CD4-positive, alpha-beta T cell (primary cell): Measurements from ENCODE around the gene DERL2. TPM values are rescaled to one million over a fixed set of nuclear protein-coding genes. Genes with fewer than 3 reads are reported as not detected.

ENCODE experiments used
- ATAC-seq: fragments of 200-7000 bp; cut with Tn5 transposase; one replicate; pipeline ENCODE4 v1.10.0; 2022; ENCODE audit warnings: mild to moderate bottlenecking; ENCODE audit not compliant: poor library complexity
- CTCF ChIA-PET: fragments of 350-600 bp; sonication (Branson Sonifier 250); formaldehyde crosslinking; loops from one replicate; lab custom pipeline; 2021; ENCODE audit warnings: antibody characterized with exemption, inconsistent platforms; lab: Charles Lee
- POLR2A ChIA-PET: fragments of 350-600 bp; sonication (Branson Sonifier 250); formaldehyde crosslinking; loops from one replicate; lab custom pipeline; 2021; ENCODE audit warnings: antibody characterized with exemption, inconsistent platforms; lab: Charles Lee
- DNase-seq, 14 experiments: peaks; one replicate each; pipeline ENCODE4 v3.0.0-alpha.2; 2013 to 2020; ENCODE audit warnings: mixed read lengths in 2 of 14
- H3K27ac ChIP-seq, 2 donors: one replicate each; pipeline versions ENCODE4 v1.5.1 to v1.7.0; 2013; ENCODE audit warnings: low read length in 2 of 2, low read depth in 1 of 2, mild to moderate bottlenecking in 1 of 2
- H3K27me3 ChIP-seq, 2 experiments: 1 replicate in 1 of 2; 2 replicates in 1 of 2; pipeline versions ENCODE4 v1.6.1 to v1.7.0; 2013; ENCODE audit warnings: low read length in 2 of 2, control low read depth in 1 of 2, mild to moderate bottlenecking in 1 of 2, moderate library complexity in 1 of 2; ENCODE audit not compliant: insufficient read depth in 2 of 2, control insufficient read depth in 1 of 2
- H3K36me3 ChIP-seq: one replicate; pipeline ENCODE4 v1.6.1; 2013; ENCODE audit warnings: low read length, control low read depth; ENCODE audit not compliant: insufficient read depth
- H3K4me1 ChIP-seq: one replicate; pipeline ENCODE4 v1.6.1; 2013; ENCODE audit warnings: low read length, control low read depth; ENCODE audit not compliant: insufficient read depth
- H3K4me3 ChIP-seq: one replicate; pipeline ENCODE4 v1.5.1; 2013; ENCODE audit warnings: mild to moderate bottlenecking, low read length, moderate library complexity
- H3K9me3 ChIP-seq, 2 experiments: 1 replicate in 1 of 2; 2 replicates in 1 of 2; pipeline versions ENCODE4 v1.6.1 to v1.7.0; 2013; ENCODE audit warnings: low read length in 2 of 2, mild to moderate bottlenecking in 2 of 2, control low read depth in 1 of 2, moderate library complexity in 1 of 2; ENCODE audit not compliant: control insufficient read depth in 1 of 2, insufficient read depth in 1 of 2
- H3K27ac Mint-ChIP-seq: one replicate; pipeline ENCODE4 v1.8.0; 2020; ENCODE audit warnings: mixed read lengths
- H3K27me3 Mint-ChIP-seq: one replicate; pipeline ENCODE4 v1.8.0; 2021; ENCODE audit warnings: mixed read lengths
- H3K36me3 Mint-ChIP-seq: one replicate; pipeline ENCODE4 v1.8.0; 2021; ENCODE audit warnings: low read depth, mixed read lengths
- H3K4me1 Mint-ChIP-seq: one replicate; pipeline ENCODE4 v1.8.0; 2021; ENCODE audit warnings: low read depth, mixed read lengths
- H3K4me3 Mint-ChIP-seq: one replicate; pipeline ENCODE4 v1.8.0; 2020; ENCODE audit warnings: mild to moderate bottlenecking, mixed read lengths
- H3K9me3 Mint-ChIP-seq: one replicate; pipeline ENCODE4 v1.8.0; 2020; ENCODE audit warnings: mixed read lengths
- CTCF ChIP-seq: fragments of 200-600 bp; IDR thresholded peaks from one replicate; pipeline ENCODE4 v1.8.0; 2022; ENCODE audit warnings: antibody characterized with exemption, mild to moderate bottlenecking
- intact Hi-C, 2 experiments: fragments of 100-400 bp; cut with DNase I in 1 of 2; cut with micrococcal nuclease in 1 of 2; formaldehyde crosslinking; loops; one replicate each; pipeline versions ENCODE4 v1.15.1 to v1.9.0; 2023 to 2025; cut with DNase I, micrococcal nuclease
- total RNA-seq, 174 experiments: library from RNA in 2 of 174; stranded (reverse) in 2 of 174; gene quantifications; one replicate each; pipeline ENCODE4 v1.2.3 and lab custom pipeline; 2021 to 2026

DERL2 gene
- total RNA-seq, 2 experiments from 2014 or later: 88.3 to 98.7 TPM

- Mint-ChIP-seq H3K4me3 (no peak overlapping the region), H3K27ac (no peak overlapping the region), H3K9me3 (no peaks in the 10 kb centered on the region), H3K4me1 (no peaks in the 10 kb centered on the region), H3K36me3 (peaks cover 87% of the 10 kb centered on the region), H3K27me3 (no peaks in the 10 kb centered on the region)
- no peaks in the 10 kb centered on the region for H3K4me1 ChIP-seq
- peaks cover 78% of the 10 kb centered on the region for H3K36me3 ChIP-seq
- DNase-seq: no peak
- ChIA-PET POLR2A (interaction anchor here (1.0 kb wide), 1 partner anchor 37 kb away, joined by 5 read pairs; the partner anchor contains the start of genes DERL2 and MIS12), CTCF (no interaction called here)
- H3K4me3 ChIP-seq: no peak overlapping the region
- no peak for TF ChIP-seq CTCF
- intact Hi-C loops: no loop called here
- no peaks in the 10 kb centered on the region for H3K27me3 ChIP-seq
- ATAC-seq: no peak
- H3K9me3 ChIP-seq: no peaks in the 10 kb centered on the region
- H3K27ac ChIP-seq: no peak overlapping the region
Measured at GRCh38 chr17:5522476-5522875, 36.5 kb upstream of the DERL2 start.

GRCh38 chr17:5516060-5516792 lies 30.2 kb upstream of the DERL2 start:
- peaks cover 62% of the 10 kb centered on the region for H3K36me3 ChIP-seq
- no peaks in the 10 kb centered on the region for H3K9me3 ChIP-seq
- no peaks in the 10 kb centered on the region for H3K27me3 Mint-ChIP-seq
- intact Hi-C loops: no loop called here
- no peak for TF ChIP-seq CTCF
- H3K9me3 Mint-ChIP-seq: peaks cover 4% of the 10 kb centered on the region
- CTCF ChIA-PET: no interaction called here
- POLR2A ChIA-PET: interaction anchor here (1.2 to 3.0 kb wide), 3 partner anchors 11 to 18 kb away, joined by 3 to 10 read pairs (median 6); a partner anchor contains a TSS
- H3K4me1 ChIP-seq: peaks cover 25% of the 10 kb centered on the region
- no peak overlapping the region for H3K4me3 Mint-ChIP-seq
- peaks cover 84% of the 10 kb centered on the region for H3K36me3 Mint-ChIP-seq
- H3K27ac Mint-ChIP-seq: no peak overlapping the region
- H3K4me1 Mint-ChIP-seq: peaks cover 39% of the 10 kb centered on the region
- H3K4me3 ChIP-seq: no peak overlapping the region
- no peaks in the 10 kb centered on the region for H3K27me3 ChIP-seq
- ATAC-seq (no peak), DNase-seq (no peak)
- H3K27ac ChIP-seq: no peak overlapping the region

GRCh38 chr17:5514976-5515375 lies 29.0 kb upstream of the DERL2 start:
- no peak for TF ChIP-seq CTCF
- ChIA-PET POLR2A (interaction anchor here (0.6 kb wide), 1 partner anchor 9 kb away, joined by 4 read pairs; no protein-coding TSS in a partner anchor), CTCF (interaction anchor here (1.0 kb wide), 1 partner anchor 12 kb away, joined by 3 read pairs; no protein-coding TSS in a partner anchor)
- H3K4me1 ChIP-seq: peaks cover 25% of the 10 kb centered on the region
- DNase-seq (no peak), ATAC-seq (no peak)
- no peaks in the 10 kb centered on the region for H3K27me3 ChIP-seq
- peaks cover 49% of the 10 kb centered on the region for H3K36me3 ChIP-seq
- no peak overlapping the region for H3K4me3 ChIP-seq
- H3K9me3 ChIP-seq: no peaks in the 10 kb centered on the region
- H3K27ac ChIP-seq: no peak overlapping the region
- Mint-ChIP-seq H3K27ac (no peak overlapping the region), H3K9me3 (peaks cover 4% of the 10 kb centered on the region), H3K4me3 (no peak overlapping the region), H3K36me3 (peaks cover 74% of the 10 kb centered on the region), H3K4me1 (peaks cover 39% of the 10 kb centered on the region), H3K27me3 (no peaks in the 10 kb centered on the region)
- intact Hi-C loops: no loop called here
